Right hindlimb (tissue), 1 donor: ENCODE results near the gene COL23A1.
A peak's percentile ranks its signal among the peaks of the same experiment; 100 is the strongest.

Experiments used
- DNase-seq: peaks from one replicate; pipeline ENCODE4 v3.0.0-alpha.2; 2018

COL23A1 gene

GRCh38 chr5:178292826-178293205, 297.4 kb downstream of the COL23A1 start:
- no peak for DNase-seq

DNA sequence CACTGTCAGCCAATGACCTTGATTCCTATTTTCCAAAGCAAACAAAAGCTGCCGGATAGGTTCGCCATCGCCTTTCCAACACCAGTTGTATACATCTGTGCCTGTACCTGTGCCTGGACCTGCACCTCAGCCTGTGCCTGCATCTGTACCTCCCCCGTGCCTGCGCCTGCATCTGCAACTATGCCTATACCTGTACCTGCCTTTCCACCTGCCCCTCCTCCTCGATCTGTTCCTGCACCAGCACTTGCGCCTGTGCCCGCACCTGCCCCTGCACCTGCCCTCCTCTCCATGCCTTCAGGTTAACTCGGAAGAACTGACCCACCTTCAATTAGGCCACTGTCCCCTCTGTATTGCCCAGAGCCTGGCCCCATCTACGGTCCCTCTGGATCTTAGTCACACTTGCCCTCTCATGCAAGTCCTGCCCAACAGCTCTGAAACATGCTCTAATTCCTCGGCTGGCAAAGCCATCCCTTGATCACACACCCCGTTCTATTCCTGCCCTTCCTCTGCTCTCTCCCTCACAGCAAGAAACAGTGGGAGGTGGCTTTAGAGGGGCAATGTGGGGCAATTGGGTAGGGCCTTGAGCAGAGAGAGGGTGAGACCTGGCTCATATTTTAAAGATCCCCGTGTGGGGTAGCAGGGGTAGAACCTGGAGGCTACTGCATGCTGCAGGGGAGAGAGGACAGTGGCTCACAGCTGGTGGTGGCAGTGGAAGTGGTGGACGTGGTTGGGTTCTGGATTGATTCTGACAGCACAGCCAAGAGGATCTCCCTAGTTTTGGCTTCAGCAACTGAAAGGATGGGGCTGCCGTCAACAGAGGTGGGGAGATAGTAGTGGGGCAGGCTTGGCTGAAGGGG, 298.0 kb downstream of the COL23A1 start:
- no peak for DNase-seq

DNA sequence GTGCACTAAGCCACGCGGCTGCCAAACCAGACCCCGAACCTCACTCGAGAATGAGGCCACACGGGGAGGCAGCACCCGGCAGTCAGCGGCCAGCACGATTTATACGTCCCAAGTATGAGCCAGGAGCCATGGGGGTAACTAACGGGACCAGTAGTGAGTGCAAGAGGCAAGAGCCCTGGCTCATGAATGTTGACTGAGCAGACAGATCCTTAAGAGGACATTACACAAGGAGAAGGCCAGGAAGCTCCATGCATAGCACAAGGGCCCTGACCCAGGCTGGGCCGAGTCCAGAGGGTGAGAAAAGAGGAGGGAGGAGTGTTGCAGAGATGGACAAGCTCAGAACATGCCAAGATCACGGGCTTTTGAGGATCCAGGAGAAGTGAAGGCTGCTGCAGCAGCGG, 299.0 kb downstream of the COL23A1 start:
- no peak for DNase-seq

- no peak for DNase-seq
Observed at GRCh38 chr5:178290376-178290775, 299.8 kb downstream of the COL23A1 start.

DNA sequence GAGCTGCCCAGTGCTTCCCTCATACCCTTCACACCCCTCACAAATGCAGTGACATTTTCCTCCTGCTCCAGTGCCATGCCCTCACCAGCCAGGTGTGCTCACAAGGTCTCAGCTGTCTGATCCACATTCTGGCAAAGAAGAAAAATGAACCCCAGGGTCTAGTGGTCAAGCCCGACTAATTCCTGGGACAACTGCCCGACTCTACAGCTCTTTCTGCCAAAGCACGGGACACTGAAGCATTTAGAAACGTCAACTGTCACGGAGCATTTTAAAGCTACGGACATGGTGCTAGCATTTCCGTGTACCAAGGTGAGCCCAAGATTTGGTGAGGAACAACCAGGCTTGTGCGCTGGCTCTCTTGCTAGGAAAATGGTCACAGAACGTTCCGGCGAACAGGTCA, 300.8 kb downstream of the COL23A1 start:
- DNase-seq: peak; percentile 10

DNA sequence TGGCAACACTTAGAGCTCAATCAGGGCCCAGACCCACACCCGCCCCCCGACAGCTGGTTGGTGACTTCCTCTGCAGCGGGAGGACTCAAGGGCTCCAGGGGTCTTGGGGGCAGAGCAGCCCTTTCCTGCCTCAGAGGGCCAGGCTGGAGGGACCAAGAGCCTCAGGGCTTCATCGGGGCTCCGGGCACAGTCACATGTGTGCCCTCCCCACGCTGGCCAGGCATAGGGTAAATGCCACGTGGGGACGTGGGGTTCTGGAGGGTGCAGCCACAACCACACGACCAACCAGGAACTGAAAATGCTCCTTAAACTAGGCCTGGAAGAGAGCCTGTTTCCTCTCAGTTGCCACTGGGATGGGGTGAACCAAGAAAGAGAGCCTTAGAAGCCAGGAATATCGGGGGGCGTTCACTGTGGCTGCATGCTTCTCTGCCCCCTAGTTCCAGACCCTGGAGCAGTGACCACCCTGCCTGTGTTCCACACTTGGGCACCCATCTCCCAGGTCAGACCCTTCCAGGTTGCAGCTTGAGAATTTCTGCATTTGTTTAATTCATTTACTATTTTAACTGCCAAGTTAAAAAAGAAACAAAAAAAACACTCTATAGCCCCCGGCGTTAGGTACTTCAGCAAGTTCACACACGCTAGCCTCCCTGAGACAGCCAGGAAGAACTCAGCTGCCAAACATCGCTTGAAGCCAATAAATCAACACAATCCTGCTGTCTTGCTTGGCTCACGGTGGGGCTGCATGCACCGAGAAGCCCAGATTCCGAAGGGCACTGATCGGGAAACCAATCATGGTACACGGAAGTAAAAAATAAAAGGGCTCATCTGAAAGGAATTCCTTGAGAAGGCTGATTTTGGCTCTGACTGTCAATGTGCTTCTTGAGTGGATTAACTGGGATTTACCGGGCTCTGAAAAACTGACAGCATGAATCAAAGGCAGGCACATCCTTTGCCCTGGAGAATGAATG, 301.5 kb downstream of the COL23A1 start:
- peak; percentile 27 for DNase-seq

DNA sequence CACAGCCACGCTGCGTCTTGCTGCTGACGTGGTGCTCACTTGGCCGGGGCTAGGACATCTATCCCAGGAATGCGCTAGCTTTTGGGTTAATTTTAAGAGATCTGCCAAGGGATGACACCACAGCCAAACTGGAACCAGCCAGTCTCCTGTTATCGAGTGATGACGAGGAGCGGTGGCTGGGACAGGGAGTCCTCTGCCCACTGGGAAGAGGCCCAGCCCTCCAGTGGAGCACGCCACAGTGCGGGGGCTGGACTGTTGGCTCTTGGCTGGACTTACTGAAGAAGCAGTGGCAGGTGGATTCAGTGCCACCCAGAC, 302.4 kb downstream of the COL23A1 start:
- DNase-seq: peak; percentile 12

DNA sequence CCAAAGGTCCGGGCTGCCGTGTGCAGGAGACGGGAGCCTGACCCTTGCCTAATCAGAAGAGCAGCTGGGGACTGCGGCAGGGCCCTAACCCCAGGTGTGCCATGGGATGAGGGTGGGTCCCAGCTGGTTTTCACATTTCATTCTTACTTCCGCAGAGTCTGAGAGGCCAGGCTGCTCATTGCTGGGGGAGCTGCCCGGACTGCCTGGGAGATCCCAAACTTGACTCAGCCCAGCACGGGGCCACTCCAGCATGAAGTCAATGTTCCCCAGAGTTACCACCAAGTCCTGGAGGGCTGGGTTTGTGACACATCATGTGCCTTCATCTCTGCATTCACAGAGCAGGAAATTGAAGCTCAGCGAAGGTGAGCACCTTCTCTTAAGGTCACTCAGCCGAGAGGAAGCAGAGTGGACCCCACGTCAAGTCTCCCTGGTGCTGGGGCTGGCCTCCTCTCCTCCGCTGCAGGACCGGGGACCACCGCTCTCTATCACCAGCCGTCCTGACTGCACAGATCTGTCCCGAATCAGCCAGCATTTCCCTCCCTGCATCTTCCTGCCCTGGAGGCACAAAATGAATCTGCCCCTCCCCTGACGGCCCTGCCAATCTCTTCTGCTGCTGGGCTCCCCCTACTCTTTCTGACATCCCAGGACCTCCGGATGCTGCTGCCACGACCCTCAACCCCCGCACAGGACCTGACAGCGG, 303.0 kb downstream of the COL23A1 start:
- peak; percentile 15 for DNase-seq

GRCh38 chr5:178286226-178287090, 303.7 kb downstream of the COL23A1 start:
- peak; percentile 18 for DNase-seq

DNA sequence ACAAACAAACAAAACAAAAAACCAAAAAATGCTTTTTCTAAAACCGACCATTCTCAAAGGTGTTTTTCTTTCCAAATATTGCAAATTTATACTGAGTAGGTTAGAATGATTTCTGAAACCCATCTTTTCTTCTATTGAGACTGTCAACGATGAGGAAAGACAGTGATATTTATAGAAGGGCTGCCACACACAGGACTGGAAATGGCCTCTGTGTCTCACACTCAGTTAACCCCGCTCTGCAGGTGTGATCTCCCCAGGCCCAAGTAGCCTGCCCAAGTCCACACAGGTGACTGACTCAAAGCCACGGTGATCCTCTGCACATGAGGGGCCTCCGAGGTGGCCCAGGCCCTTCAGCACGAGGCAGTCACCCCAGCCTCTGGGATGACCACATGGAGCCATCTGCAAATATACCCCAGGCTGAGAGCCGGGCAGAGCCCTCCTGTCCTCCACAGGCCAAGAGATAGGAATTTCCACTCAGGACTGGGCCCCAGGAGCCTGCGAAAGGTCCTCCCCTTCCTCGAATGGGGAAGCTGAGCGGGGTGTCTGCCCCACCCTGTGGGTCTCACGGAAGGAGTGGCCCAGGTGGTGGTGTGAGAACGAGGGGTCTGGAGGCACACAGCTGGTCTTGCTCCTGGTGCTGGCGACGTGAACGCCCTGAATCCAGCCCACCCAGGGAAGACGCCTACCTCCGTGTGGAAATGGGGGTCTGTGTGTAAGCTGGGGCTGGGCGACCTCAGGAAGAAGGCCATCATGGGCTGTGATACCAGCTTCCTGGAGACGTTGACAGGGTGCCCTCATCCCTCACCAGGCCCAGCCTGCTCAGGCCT, 304.6 kb downstream of the COL23A1 start:
- peak; percentile 11 for DNase-seq

DNA sequence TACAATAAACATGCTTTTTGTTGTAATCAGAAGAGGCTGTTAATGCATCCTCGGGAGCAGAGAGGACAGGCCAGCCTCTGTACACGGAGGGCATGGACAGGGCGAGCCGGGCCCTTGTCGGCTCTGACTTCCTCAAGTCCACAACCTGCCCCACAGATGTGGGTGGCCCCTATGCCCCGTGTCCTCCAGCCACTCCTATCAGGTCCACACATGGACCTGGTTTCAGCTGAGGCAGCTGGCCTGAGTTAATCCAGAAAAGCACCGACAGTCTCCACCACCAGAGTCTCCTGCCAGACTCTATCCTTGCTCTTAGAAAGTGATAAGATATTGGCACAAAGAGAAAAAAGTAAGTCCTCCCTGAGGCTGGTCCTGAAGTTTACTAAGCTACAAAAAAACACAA, 305.2 kb downstream of the COL23A1 start:
- no peak for DNase-seq

DNA sequence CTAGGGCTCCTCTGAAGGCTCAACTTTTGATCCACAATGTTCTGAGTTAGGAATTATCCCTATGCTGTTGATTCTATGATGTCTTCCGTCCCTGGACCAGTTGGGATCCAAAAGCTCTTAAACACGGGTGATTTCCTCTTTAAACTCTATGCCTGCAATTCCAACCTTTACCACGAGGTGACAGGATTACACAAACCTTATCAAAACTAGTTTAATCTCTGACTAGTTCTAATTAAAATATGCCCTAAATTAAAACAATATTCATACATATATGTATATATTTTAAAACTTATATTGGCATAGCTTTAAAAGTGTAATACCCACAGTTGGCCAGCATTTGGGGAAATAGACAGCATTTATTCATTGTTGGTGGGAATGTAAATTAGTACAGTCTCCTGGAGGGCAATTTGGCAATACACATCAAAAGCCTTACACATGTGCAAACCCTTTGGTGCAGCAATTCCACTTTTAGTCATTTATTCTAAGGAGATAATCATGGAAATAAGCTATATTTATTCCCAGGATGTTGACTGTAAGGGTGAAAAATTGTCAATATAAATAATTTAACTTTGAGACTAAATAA, 306.0 kb downstream of the COL23A1 start:
- no peak for DNase-seq

- no peak for DNase-seq
Observed at GRCh38 chr5:178283520-178283919, 306.7 kb downstream of the COL23A1 start.

- DNase-seq: peak; percentile 16
Observed at GRCh38 chr5:178282391-178282790, 307.8 kb downstream of the COL23A1 start.

GRCh38 chr5:178281331-178281730, 308.9 kb downstream of the COL23A1 start:
- no peak for DNase-seq

- peak; percentile 20 for DNase-seq
Observed at GRCh38 chr5:178280631-178281030, 309.6 kb downstream of the COL23A1 start.

- peak; percentile 90 for DNase-seq
Observed at GRCh38 chr5:178279723-178280438, 310.3 kb downstream of the COL23A1 start.

DNA sequence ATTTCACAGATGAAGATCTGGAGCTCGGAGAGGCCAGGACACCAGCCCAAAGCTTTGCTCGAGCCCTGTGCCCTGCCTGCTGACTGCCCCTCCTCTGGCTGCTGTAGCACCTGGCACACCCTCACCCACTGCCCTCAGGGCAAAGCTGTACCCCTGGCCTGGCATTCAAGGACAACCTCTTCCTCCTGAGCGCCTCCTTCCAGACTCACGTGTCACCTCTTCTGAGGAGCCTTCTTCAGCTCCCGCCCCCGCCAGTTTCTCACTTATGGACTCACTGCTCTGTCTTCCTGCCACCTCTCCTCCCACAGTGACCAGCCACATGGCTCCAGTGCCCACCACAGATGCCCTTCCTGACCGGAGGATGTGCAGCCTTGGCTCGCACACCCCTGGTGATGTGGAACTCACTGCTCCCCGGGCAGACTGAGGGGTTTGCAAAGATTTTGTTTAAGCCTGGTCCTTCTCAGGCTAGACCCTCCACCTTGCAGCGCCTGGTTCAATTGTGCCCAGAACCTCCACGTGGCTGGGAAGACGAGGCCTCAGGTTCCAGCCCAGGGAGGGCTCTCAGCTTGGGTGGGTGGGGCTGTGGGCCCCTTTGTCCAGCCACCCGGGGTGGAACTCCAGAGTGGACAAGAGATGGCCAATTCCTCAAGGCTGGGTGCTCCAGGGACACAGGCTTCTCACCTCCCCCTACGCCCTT, 311.0 kb downstream of the COL23A1 start:
- peak; percentile 18 for DNase-seq

DNA sequence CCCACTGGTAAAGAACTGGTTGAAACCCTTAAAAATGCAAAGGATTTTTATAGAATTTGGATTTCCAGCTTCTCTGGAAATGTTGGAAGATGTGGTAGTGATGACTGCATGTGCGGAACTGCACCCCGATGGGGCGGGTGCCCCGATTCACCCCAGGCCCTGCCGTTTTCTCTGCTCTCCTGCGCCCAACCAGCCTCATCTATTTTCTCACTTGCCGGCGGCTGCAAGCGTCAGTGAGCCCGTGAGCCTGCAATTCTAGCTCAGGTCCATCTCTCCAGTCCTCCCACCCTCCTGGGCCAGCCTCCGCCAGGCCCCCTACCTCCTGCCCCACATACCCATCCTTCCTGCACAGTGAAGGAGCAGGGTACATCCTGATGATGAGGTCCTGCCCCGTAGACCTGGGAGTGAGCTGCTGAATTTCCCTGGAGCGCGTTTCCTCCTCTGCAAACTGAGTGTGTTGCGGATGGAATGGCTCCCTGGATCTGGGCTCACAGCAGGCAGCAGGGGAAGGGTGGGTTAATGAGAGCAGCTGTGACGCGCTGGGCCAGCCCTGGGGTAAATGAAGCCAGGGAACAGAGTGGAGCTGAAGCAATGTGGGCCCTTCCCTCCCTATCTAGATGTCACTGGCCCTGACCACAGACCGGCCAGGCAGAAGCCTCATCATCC, 311.7 kb downstream of the COL23A1 start:
- peak; percentile 12 for DNase-seq
